Bronchial epithelial cell (primary cell): ENCODE measurements around the gene JMY. TPM values are rescaled to one million over a fixed set of nuclear protein-coding genes. Genes with fewer than 3 reads are reported as not detected.

ENCODE experiments used
- DNase-seq: peaks from one replicate; pipeline ENCODE4 v3.0.0-alpha.2; 2010; ENCODE audit warnings: low read depth
- FAIRE-seq: peaks from 2 replicates; lab custom pipeline; 2011; peaks lifted over from hg19 to GRCh38; lab: Jason Lieb, UNC
- H3K27me3 ChIP-seq: 2 replicates; pipeline ENCODE4 v1.5.1; 2011; ENCODE audit warnings: low read length; ENCODE audit not compliant: control insufficient read depth, insufficient read depth
- H3K36me3 ChIP-seq: 2 replicates; pipeline ENCODE4 v1.5.1; 2011; ENCODE audit warnings: low read length; ENCODE audit not compliant: control insufficient read depth, insufficient read depth
- H3K4me3 ChIP-seq: 2 replicates; pipeline ENCODE4 v1.5.1; 2011; ENCODE audit warnings: mild to moderate bottlenecking, low read depth, low read length, control low read depth
- CTCF ChIP-seq: IDR thresholded peaks from 2 replicates; pipeline ENCODE4 v1.5.1; 2011; ENCODE audit warnings: mild to moderate bottlenecking, moderate library complexity, low read length, control low read depth, inconsistent platforms; ENCODE audit not compliant: insufficient read depth, severe bottlenecking
- total RNA-seq: library from RNA; depleted of rRNA; stranded (reverse); fragments of >200 nt; gene quantifications from 2 replicates; pipeline ENCODE4 v1.2.1, GENCODE V29; 2014

JMY gene
- total RNA-seq: 14.5 and 16.9 TPM in 2 replicates

- Histone ChIP-seq H3K36me3 (no peaks in the 10 kb centered on the region), H3K4me3 (peak within 1 kb of the TSS; percentile 83), H3K27me3 (no peaks in the 10 kb centered on the region)
- FAIRE-seq: no peak
- TF ChIP-seq CTCF: peak; percentile 24
- DNase-seq: peak; percentile 49
Observed at GRCh38 chr5:79235634-79236361, at the start of gene JMY. Gene JMY, plus strand, starts transcription at chr5:79236131. Its CDS starts 520 bp downstream, at chr5:79236651.

- TF ChIP-seq CTCF: no peak
- DNase-seq: no peak
- no peak for FAIRE-seq
- H3K4me3 ChIP-seq: no peak overlapping the region
- H3K27me3 ChIP-seq: no peaks in the 10 kb centered on the region
- no peaks in the 10 kb centered on the region for H3K36me3 ChIP-seq
Observed at GRCh38 chr5:79186455-79186854, 49.5 kb upstream of the JMY start.

- no peak overlapping the region for H3K4me3 ChIP-seq
- H3K27me3 ChIP-seq: no peaks in the 10 kb centered on the region
- DNase-seq (no peak), FAIRE-seq (no peak)
- TF ChIP-seq CTCF: no peak
- no peaks in the 10 kb centered on the region for H3K36me3 ChIP-seq
Observed at GRCh38 chr5:79189439-79190234, 46.3 kb upstream of the JMY start.

- TF ChIP-seq CTCF: no peak
Observed at GRCh38 chr5:79190235-79190529, 45.7 kb upstream of the JMY start.

GRCh38 chr5:79191457-79191856 lies 44.5 kb upstream of the JMY start:
- no peak overlapping the region for H3K4me3 ChIP-seq
- FAIRE-seq (no peak), DNase-seq (no peak)
- H3K36me3 ChIP-seq: no peaks in the 10 kb centered on the region
- TF ChIP-seq CTCF: no peak
- H3K27me3 ChIP-seq: no peaks in the 10 kb centered on the region

More at GRCh38 chr5:79190235-79190529, 45.7 kb upstream of the JMY start:
- H3K36me3 ChIP-seq: no peaks in the 10 kb centered on the region
- FAIRE-seq: no peak
- H3K4me3 ChIP-seq: no peak overlapping the region
- no peaks in the 10 kb centered on the region for H3K27me3 ChIP-seq
- no peak for DNase-seq
